ENCODE data around the gene ARHGEF4. TPM values are rescaled to one million over a fixed set of nuclear protein-coding genes. Genes with fewer than 3 reads are reported as not detected.

Gene ARHGEF4
- total RNA-seq, 1 experiment from 2014 or later, result 26.6 TPM

- ATAC-seq, result no peak
- Histone ChIP-seq H3K9me3 (ENCODE audit: control insufficient read depth in 1 of 2, insufficient read depth in 1 of 2, low read depth in 1 of 2, low read length in 2 of 2) (no peaks in the 10 kb centered on the region), H3K79me2 (ENCODE audit: insufficient read depth, low read length) (no peaks in the 10 kb centered on the region), H3K27ac (ENCODE audit: low read depth, low read length) (no peak overlapping the region), H3K36me3 (ENCODE audit: control insufficient read depth in 1 of 2, insufficient read depth in 2 of 2, low read length in 2 of 2) (no peaks in the 10 kb centered on the region), H3K4me3 (replicated peaks in 1 of 2; ENCODE audit: low read depth in 1 of 2, low read length in 2 of 2) (no peak overlapping the region), H2AFZ (ENCODE audit: low read depth, low read length, poor library complexity, severe bottlenecking) (no peak overlapping the region), H4K20me1 (ENCODE audit: insufficient read depth) (no peaks in the 10 kb centered on the region), H3K4me1 (ENCODE audit: control insufficient read depth in 1 of 2, insufficient read depth in 2 of 2, low read length in 2 of 2) (peaks cover 0 to 12% of the 10 kb centered on the region in 2 experiments; a peak in 1 of 4 replicates), H3K9me2 (ENCODE audit: insufficient read depth) (no peaks in the 10 kb centered on the region), H3K9ac (ENCODE audit: low read length) (no peak overlapping the region), H3K27me3 (ENCODE audit: insufficient read depth, low read length) (no peaks in the 10 kb centered on the region), H3K4me2 (ENCODE audit: low read length) (no peak overlapping the region)
- intact Hi-C loops (cut with micrococcal nuclease), result no loop called here
- ChIA-PET RAD21 (ENCODE audit: low non-redundant PET in 1 of 2, low total read pairs in 2 of 2, uncharacterized antibody in 2 of 2, unreplicated experiment in 2 of 2) (no interaction called here), POLR2A (no interaction called here), CTCF (interaction anchor here (1.1 to 1.7 kb wide), 2 partner anchors 10 to 85 kb away, joined by 3 to 4 read pairs; no protein-coding TSS in a partner anchor)
- TF ChIP-seq EGR1 (IDR thresholded peaks at IDR 0.05; ENCODE audit: low read depth) (no peak), POLR2A (IDR thresholded peaks at IDR 0.05; ENCODE audit: borderline replicate concordance, extremely low read depth, insufficient read depth, insufficient read length) (no peak), RAD21 (IDR thresholded peaks at IDR 0.05; ENCODE audit: low read depth) (no peak), ZNF274 (IDR thresholded peaks at IDR 0.05; ENCODE audit: low read depth, low read length) (no peak), POLR2AphosphoS5 (IDR thresholded peaks at IDR 0.05; ENCODE audit: low read depth, low read length) (no peak), YY1 (IDR thresholded peaks at IDR 0.05; ENCODE audit: extremely low read depth, insufficient replicate concordance, low read depth, low read length) (no peak), SRF (IDR thresholded peaks at IDR 0.05; ENCODE audit: low read depth) (no peak), SP1 (IDR thresholded peaks at IDR 0.05; ENCODE audit: low read depth) (no peak), CBX3 (IDR thresholded peaks at IDR 0.05; ENCODE audit: low read depth) (no peak), JUND (IDR thresholded peaks at IDR 0.05) (no peak), REST (IDR thresholded peaks at IDR 0.05; ENCODE audit: low read depth) (no peak)
- TF ChIP-seq, protein P1, sequence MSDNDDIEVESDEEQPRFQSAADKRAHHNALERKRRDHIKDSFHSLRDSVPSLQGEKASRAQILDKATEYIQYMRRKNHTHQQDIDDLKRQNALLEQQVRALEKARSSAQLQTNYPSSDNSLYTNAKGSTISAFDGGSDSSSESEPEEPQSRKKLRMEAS (IDR thresholded peaks at IDR 0.05), result no peak
- TF ChIP-seq, protein P2, sequence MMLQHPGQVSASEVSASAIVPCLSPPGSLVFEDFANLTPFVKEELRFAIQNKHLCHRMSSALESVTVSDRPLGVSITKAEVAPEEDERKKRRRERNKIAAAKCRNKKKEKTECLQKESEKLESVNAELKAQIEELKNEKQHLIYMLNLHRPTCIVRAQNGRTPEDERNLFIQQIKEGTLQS (IDR thresholded peaks at IDR 0.05), result no peak
- TF ChIP-seq, protein P3, sequence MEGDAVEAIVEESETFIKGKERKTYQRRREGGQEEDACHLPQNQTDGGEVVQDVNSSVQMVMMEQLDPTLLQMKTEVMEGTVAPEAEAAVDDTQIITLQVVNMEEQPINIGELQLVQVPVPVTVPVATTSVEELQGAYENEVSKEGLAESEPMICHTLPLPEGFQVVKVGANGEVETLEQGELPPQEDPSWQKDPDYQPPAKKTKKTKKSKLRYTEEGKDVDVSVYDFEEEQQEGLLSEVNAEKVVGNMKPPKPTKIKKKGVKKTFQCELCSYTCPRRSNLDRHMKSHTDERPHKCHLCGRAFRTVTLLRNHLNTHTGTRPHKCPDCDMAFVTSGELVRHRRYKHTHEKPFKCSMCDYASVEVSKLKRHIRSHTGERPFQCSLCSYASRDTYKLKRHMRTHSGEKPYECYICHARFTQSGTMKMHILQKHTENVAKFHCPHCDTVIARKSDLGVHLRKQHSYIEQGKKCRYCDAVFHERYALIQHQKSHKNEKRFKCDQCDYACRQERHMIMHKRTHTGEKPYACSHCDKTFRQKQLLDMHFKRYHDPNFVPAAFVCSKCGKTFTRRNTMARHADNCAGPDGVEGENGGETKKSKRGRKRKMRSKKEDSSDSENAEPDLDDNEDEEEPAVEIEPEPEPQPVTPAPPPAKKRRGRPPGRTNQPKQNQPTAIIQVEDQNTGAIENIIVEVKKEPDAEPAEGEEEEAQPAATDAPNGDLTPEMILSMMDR (IDR thresholded peaks at IDR 0.05 in 2 of 3, conservative IDR thresholded peaks at IDR 0.05 in 1 of 3; ENCODE audit: borderline replicate concordance in 1 of 3, insufficient read depth in 1 of 3, low read depth in 2 of 3, low read length in 2 of 3), result no peak
- DNase-seq (ENCODE audit: low read depth, low spot score), result no peak
- no TSS peak for BruUV-seq (replicated peaks)
Measured at GRCh38 chr2:130882991-130883390, 46.3 kb downstream of the ARHGEF4 start.

Measured in HCT116 (cell line).